H1 (cell line): ENCODE measurements around the gene GRHL3. TPM values are rescaled to one million over a fixed set of nuclear protein-coding genes. Genes with fewer than 3 reads are reported as not detected.

Source experiments
- TCF12 ChIP-seq: IDR thresholded peaks from 2 replicates; pipeline ENCODE4 v1.6.1; 2011; ENCODE audit warnings: low read depth, mild to moderate bottlenecking, low read length
- polyA plus RNA-seq, 7 experiments: library from polyadenylated mRNA; depleted of rRNA in 3 of 7; stranded (reverse) in 5 of 7; unstranded in 2 of 7; fragments of >200 nt in 5 of 7; fragments of 200-250 nt in 2 of 7; gene quantifications; 1 replicate in 5 of 7; 2 replicates in 1 of 7; 4 replicates in 1 of 7; pipeline versions ENCODE4 v1.2.1 to v1.2.3, GENCODE V29; 2011 to 2013; ENCODE audit warnings: missing spikeins in 2 of 7, mixed read lengths in 2 of 7
- total RNA-seq: library from RNA; stranded (reverse); fragmentation: NEBNext Ultra II Directional; extraction: Animal tissue kit (Norgen Biotek cat#: 25700); gene quantifications from 2 replicates; pipeline ENCODE4 v1.2.1, GENCODE V29; 2021
- TF ChIP-seq, protein P1 (sequence below): fragments of 300-600 bp; sonication (generic); IDR thresholded peaks from 2 replicates; pipeline ENCODE4 v1.7.1; 2012; ENCODE audit warnings: low read length, moderate library complexity, mild to moderate bottlenecking, inconsistent platforms; ENCODE audit not compliant: insufficient replicate concordance

The GRHL3 gene
- total and polyA plus RNA-seq, 2 of the 8 experiments (the other 6 are each of a cell fraction or from before 2014, with no cell fraction given), result 0.80 to 1.8 TPM

- TF ChIP-seq, protein P1, sequence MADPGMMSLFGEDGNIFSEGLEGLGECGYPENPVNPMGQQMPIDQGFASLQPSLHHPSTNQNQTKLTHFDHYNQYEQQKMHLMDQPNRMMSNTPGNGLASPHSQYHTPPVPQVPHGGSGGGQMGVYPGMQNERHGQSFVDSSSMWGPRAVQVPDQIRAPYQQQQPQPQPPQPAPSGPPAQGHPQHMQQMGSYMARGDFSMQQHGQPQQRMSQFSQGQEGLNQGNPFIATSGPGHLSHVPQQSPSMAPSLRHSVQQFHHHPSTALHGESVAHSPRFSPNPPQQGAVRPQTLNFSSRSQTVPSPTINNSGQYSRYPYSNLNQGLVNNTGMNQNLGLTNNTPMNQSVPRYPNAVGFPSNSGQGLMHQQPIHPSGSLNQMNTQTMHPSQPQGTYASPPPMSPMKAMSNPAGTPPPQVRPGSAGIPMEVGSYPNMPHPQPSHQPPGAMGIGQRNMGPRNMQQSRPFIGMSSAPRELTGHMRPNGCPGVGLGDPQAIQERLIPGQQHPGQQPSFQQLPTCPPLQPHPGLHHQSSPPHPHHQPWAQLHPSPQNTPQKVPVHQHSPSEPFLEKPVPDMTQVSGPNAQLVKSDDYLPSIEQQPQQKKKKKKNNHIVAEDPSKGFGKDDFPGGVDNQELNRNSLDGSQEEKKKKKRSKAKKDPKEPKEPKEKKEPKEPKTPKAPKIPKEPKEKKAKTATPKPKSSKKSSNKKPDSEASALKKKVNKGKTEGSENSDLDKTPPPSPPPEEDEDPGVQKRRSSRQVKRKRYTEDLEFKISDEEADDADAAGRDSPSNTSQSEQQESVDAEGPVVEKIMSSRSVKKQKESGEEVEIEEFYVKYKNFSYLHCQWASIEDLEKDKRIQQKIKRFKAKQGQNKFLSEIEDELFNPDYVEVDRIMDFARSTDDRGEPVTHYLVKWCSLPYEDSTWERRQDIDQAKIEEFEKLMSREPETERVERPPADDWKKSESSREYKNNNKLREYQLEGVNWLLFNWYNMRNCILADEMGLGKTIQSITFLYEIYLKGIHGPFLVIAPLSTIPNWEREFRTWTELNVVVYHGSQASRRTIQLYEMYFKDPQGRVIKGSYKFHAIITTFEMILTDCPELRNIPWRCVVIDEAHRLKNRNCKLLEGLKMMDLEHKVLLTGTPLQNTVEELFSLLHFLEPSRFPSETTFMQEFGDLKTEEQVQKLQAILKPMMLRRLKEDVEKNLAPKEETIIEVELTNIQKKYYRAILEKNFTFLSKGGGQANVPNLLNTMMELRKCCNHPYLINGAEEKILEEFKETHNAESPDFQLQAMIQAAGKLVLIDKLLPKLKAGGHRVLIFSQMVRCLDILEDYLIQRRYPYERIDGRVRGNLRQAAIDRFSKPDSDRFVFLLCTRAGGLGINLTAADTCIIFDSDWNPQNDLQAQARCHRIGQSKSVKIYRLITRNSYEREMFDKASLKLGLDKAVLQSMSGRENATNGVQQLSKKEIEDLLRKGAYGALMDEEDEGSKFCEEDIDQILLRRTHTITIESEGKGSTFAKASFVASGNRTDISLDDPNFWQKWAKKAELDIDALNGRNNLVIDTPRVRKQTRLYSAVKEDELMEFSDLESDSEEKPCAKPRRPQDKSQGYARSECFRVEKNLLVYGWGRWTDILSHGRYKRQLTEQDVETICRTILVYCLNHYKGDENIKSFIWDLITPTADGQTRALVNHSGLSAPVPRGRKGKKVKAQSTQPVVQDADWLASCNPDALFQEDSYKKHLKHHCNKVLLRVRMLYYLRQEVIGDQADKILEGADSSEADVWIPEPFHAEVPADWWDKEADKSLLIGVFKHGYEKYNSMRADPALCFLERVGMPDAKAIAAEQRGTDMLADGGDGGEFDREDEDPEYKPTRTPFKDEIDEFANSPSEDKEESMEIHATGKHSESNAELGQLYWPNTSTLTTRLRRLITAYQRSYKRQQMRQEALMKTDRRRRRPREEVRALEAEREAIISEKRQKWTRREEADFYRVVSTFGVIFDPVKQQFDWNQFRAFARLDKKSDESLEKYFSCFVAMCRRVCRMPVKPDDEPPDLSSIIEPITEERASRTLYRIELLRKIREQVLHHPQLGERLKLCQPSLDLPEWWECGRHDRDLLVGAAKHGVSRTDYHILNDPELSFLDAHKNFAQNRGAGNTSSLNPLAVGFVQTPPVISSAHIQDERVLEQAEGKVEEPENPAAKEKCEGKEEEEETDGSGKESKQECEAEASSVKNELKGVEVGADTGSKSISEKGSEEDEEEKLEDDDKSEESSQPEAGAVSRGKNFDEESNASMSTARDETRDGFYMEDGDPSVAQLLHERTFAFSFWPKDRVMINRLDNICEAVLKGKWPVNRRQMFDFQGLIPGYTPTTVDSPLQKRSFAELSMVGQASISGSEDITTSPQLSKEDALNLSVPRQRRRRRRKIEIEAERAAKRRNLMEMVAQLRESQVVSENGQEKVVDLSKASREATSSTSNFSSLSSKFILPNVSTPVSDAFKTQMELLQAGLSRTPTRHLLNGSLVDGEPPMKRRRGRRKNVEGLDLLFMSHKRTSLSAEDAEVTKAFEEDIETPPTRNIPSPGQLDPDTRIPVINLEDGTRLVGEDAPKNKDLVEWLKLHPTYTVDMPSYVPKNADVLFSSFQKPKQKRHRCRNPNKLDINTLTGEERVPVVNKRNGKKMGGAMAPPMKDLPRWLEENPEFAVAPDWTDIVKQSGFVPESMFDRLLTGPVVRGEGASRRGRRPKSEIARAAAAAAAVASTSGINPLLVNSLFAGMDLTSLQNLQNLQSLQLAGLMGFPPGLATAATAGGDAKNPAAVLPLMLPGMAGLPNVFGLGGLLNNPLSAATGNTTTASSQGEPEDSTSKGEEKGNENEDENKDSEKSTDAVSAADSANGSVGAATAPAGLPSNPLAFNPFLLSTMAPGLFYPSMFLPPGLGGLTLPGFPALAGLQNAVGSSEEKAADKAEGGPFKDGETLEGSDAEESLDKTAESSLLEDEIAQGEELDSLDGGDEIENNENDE, result no peak
- no peak for TF ChIP-seq TCF12
Measured at GRCh38 chr1:24304763-24305162, 14.4 kb upstream of the GRHL3 start (continued).
